Kasumi-1 (cell line): ENCODE data around the gene APP.
A peak's percentile ranks its signal among the peaks of the same experiment; 100 is the strongest.

Experiments used
- DNase-seq, 2 experiments: peaks; one replicate each; lab custom pipeline; 2025; lab: John Stamatoyannopoulos, UW

APP gene

GRCh38 chr21:26170471-26171257 is at the start of gene APP:
Gene APP (minus strand): TSS chr21:26170770. CDS start chr21:26170620, 150 bp downstream.
- DNase-seq = peak; percentile 65 to 71

- no peak for DNase-seq
These were observed 41.6 kb upstream of the APP start for GRCh38 chr21:26212220-26212619.

GRCh38 chr21:26210614-26211013 is 40.0 kb upstream of the APP start:
- DNase-seq = peak in 1 of 2 experiments; percentile 3

GRCh38 chr21:26207021-26207420 is 36.5 kb upstream of the APP start:
- no peak for DNase-seq

- no peak for DNase-seq
These were observed 28.9 kb upstream of the APP start for GRCh38 chr21:26199456-26199855.

GRCh38 chr21:26195708-26196107 is 25.1 kb upstream of the APP start:
- DNase-seq = no peak

- no peak for DNase-seq
These were observed 24.3 kb upstream of the APP start for GRCh38 chr21:26194811-26195251.

- no peak for DNase-seq
These were observed 23.8 kb upstream of the APP start for GRCh38 chr21:26194326-26194725.

- no peak for DNase-seq
These were observed 21.0 kb upstream of the APP start for GRCh38 chr21:26191609-26192008.

- peak in 1 of 2 experiments; percentile 36 for DNase-seq
These were observed 17.9 kb upstream of the APP start for GRCh38 chr21:26188422-26188821.

- DNase-seq = no peak
These were observed 14.9 kb upstream of the APP start for GRCh38 chr21:26185446-26185845.

- no peak for DNase-seq
These were observed 14.5 kb upstream of the APP start for GRCh38 chr21:26185021-26185420.

- no peak for DNase-seq
These were observed 8.9 kb upstream of the APP start for GRCh38 chr21:26179501-26179900.

GRCh38 chr21:26177746-26178426 is 7.3 kb upstream of the APP start:
- DNase-seq = no peak

GRCh38 chr21:26177187-26177586 is 6.6 kb upstream of the APP start:
- no peak for DNase-seq

- peak in 1 of 2 experiments; percentile 65 for DNase-seq
These were observed 909 bp upstream of the APP start for GRCh38 chr21:26171258-26172100.

- peak; percentile 67 to 71 for DNase-seq
These were observed 729 bp downstream of the APP start for GRCh38 chr21:26169611-26170470.

- DNase-seq = peak; percentile 82 to 87
These were observed 1.4 kb downstream of the APP start for GRCh38 chr21:26169061-26169610.

GRCh38 chr21:26168371-26168770 is 2.2 kb downstream of the APP start:
- peak; percentile 29 to 37 for DNase-seq

GRCh38 chr21:26167593-26167992 is 3.0 kb downstream of the APP start:
- no peak for DNase-seq

GRCh38 chr21:26165331-26165730 is 5.2 kb downstream of the APP start:
- DNase-seq = no peak
